Activated CD4-positive, alpha-beta T cell treated with anti-CD3 and anti-CD28 coated beads, Interleukin-2, amount 10 ng/mL, durations not matched to agents 7 days and 5 days (primary cell): Measurements from ENCODE around the gene FAM193A. TPM values are rescaled to one million over a fixed set of nuclear protein-coding genes. Genes with fewer than 3 reads are reported as not detected.
"Not testable (repeated sequence)": the region's sequence is repeated elsewhere in the genome, so short reads cannot be mapped to it uniquely, and the experiment has no call there.

ENCODE experiments used
- CTCF ChIA-PET: fragments of 350-600 bp; sonication (Branson Sonifier 250); formaldehyde crosslinking; loops from one replicate; lab custom pipeline; 2021; ENCODE audit warnings: antibody characterized with exemption; lab: Charles Lee
- POLR2A ChIA-PET: fragments of 350-600 bp; sonication (Branson Sonifier 250); formaldehyde crosslinking; loops from one replicate; lab custom pipeline; 2021; ENCODE audit warnings: antibody characterized with exemption; lab: Charles Lee
- DNase-seq: peaks from one replicate; pipeline ENCODE4 v3.0.0-alpha.2; 2020
- H3K27ac Mint-ChIP-seq: one replicate; pipeline ENCODE4 v1.8.0; 2021; ENCODE audit warnings: mild to moderate bottlenecking, moderate library complexity, mixed read lengths
- H3K27me3 Mint-ChIP-seq: one replicate; pipeline ENCODE4 v1.8.0; 2021; ENCODE audit warnings: mixed read lengths
- H3K36me3 Mint-ChIP-seq: one replicate; pipeline ENCODE4 v1.8.0; 2021; ENCODE audit warnings: low read depth, mixed read lengths
- H3K4me1 Mint-ChIP-seq: one replicate; pipeline ENCODE4 v1.8.0; 2021; ENCODE audit warnings: mixed read lengths
- H3K4me3 Mint-ChIP-seq: one replicate; pipeline ENCODE4 v1.8.0; 2021; ENCODE audit warnings: mild to moderate bottlenecking, moderate library complexity, mixed read lengths
- H3K9me3 Mint-ChIP-seq: one replicate; pipeline ENCODE4 v1.8.0; 2021; ENCODE audit warnings: mixed read lengths
- total RNA-seq, 2 experiments: library from RNA; stranded (reverse); gene quantifications; one replicate each; pipeline ENCODE4 v1.2.3, GENCODE V29; 2021

The FAM193A gene
- total RNA-seq, 2 experiments from 2014 or later = 33.2 to 35.5 TPM

- peaks cover 26% of the 10 kb centered on the region for H3K36me3 Mint-ChIP-seq
- H3K4me1 Mint-ChIP-seq = peaks cover 46% of the 10 kb centered on the region
- POLR2A ChIA-PET = no interaction called here
- no peak overlapping the region for H3K4me3 Mint-ChIP-seq
- no peaks in the 10 kb centered on the region for H3K27me3 Mint-ChIP-seq
- DNase-seq = no peak
- CTCF ChIA-PET = interaction anchor here (1.1 to 1.3 kb wide), 2 partner anchors 11 to 205 kb away, joined by 4 to 5 read pairs; no protein-coding TSS in a partner anchor
- no peak overlapping the region for H3K27ac Mint-ChIP-seq
- H3K9me3 Mint-ChIP-seq = no peaks in the 10 kb centered on the region
These were observed 214.5 kb downstream of the FAM193A start for GRCh38 chr4:2750719-2751605.

GRCh38 chr4:2753436-2753835, 217.0 kb downstream of the FAM193A start:
- Mint-ChIP-seq H3K4me1 (peaks cover 33% of the 10 kb centered on the region), H3K27ac (no peak overlapping the region), H3K4me3 (no peak overlapping the region), H3K27me3 (no peaks in the 10 kb centered on the region), H3K9me3 (no peaks in the 10 kb centered on the region), H3K36me3 (peaks cover 7% of the 10 kb centered on the region)
- DNase-seq = no peak
- CTCF ChIA-PET = no interaction called here
- POLR2A ChIA-PET = no interaction called here

- DNase-seq = no peak
These were observed 218.7 kb downstream of the FAM193A start for GRCh38 chr4:2754848-2755819.

DNA sequence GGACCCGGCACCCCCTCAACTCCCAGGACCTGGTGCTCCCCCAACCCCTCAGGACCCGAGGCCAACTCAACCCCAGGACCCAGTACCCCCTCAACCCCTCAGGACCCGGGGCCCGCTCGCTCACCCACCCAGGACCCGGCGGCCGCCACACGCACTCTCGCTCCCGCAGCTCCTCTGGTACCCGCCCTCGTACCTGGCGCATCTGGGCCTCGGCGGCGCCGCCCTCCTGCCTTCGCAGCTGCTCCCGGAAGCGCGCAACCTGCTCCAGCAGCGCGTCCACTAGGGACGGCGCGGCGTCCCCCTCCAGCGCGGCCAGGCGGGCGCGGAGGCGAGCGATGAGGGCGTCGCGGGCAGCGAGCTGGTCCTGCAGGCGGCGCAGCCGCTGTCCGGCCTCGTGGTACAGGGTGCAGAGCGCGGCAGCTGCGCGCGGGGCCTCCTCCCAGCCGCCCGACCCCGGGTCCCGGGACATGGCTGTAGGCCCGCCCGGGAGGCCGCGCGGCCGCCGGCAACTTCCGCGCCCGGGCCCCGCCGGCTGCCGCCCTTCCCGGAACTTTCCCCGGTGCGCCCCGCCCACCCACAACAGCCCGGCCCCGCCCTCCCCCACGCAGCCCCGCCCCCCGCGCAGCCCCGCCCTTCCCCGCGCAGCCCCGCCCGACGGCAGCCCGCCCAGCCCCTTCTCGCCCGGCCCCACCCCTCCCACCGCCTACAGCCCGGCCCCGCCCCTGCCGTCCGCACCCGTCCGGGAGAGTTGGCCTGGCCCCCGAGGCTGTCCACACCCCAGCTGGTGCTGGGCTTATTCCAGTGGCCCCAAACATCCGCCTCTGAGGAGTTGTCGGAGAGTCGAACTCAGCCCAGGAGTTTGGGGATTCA, 219.6 kb downstream of the FAM193A start, which contains the start of gene TNIP2:
Gene TNIP2 (minus strand): TSS at position 516 of the 870 bp plus-strand sequence. CDS start 47 bp downstream, at position 469.
- ChIA-PET CTCF (interaction anchor here (1.1 to 1.9 kb wide), 4 partner anchors 10 to 198 kb away, joined by 3 to 11 read pairs (median 4); no protein-coding TSS in a partner anchor), POLR2A (interaction anchor here (0.6 to 0.7 kb wide), 2 partner anchors 18 to 30 kb away, joined by 3 to 4 read pairs; no protein-coding TSS in a partner anchor)
- H3K27me3 Mint-ChIP-seq = no peaks in the 10 kb centered on the region
- peak within 1 kb of the TSS; percentile 74 for H3K4me3 Mint-ChIP-seq
- H3K27ac Mint-ChIP-seq = peak within 1 kb of the TSS; percentile 79
- H3K4me1 Mint-ChIP-seq = peaks cover 31% of the 10 kb centered on the region
- peak; percentile 75 for DNase-seq
- no peaks in the 10 kb centered on the region for H3K9me3 Mint-ChIP-seq
- peaks cover 7% of the 10 kb centered on the region for H3K36me3 Mint-ChIP-seq

More at GRCh38 chr4:2754848-2755819, 218.7 kb downstream of the FAM193A start:
- ChIA-PET POLR2A (interaction anchor here (0.6 to 0.7 kb wide), 2 partner anchors 17 to 31 kb away, joined by 3 to 4 read pairs; no protein-coding TSS in a partner anchor), CTCF (interaction anchor here (1.1 to 1.9 kb wide), 2 partner anchors 9 to 58 kb away, joined by 5 to 11 read pairs; no protein-coding TSS in a partner anchor)
- H3K4me3 Mint-ChIP-seq = peak overlapping the region; percentile 74
- peaks cover 7% of the 10 kb centered on the region for H3K36me3 Mint-ChIP-seq
- H3K27me3 Mint-ChIP-seq = no peaks in the 10 kb centered on the region
- H3K27ac Mint-ChIP-seq = peak overlapping the region; percentile 79
- no peaks in the 10 kb centered on the region for H3K9me3 Mint-ChIP-seq
- peaks cover 33% of the 10 kb centered on the region for H3K4me1 Mint-ChIP-seq

DNA sequence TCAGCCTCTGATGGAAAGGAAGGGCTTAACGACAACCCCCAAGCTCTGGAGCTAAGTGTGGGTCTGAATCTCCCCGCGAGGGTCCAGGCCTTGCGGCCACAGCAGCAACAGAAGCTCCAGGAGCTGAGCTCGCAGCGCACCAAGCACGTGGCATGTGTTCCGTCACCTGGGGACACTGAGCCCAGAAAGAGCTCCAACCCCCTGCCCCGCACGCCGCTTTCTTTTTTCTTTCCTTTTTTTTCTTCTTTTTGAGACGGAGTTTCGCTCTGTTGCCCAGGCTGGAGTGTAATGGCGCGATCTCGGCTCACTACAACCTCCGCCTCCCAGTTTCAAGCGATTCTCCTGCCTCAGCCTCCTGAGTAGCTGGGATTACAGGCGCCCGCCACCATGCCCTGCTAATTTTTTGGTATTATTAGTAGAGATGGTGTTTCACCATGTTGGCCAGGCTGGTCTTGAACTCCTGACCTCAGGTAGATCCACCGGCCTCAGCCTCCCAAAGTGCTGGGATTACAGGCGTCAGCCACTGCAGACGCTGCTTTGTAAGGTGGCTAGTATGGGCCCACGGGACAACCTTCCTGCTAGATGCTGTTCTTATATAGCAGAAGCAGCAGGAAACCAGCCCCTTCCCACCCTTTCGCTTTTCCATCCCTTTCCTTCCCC, 220.4 kb downstream of the FAM193A start:
- peaks cover 31% of the 10 kb centered on the region for H3K4me1 Mint-ChIP-seq
- ChIA-PET POLR2A (no interaction called here), CTCF (interaction anchor here (1.1 to 1.9 kb wide), 4 partner anchors 10 to 197 kb away, joined by 3 to 11 read pairs (median 4); no protein-coding TSS in a partner anchor)
- H3K9me3 Mint-ChIP-seq = no peaks in the 10 kb centered on the region
- no peak for DNase-seq
- H3K27ac Mint-ChIP-seq = peak overlapping the region; percentile 72
- H3K36me3 Mint-ChIP-seq = peaks cover 7% of the 10 kb centered on the region
- peak overlapping the region; percentile 72 for H3K4me3 Mint-ChIP-seq
- H3K27me3 Mint-ChIP-seq = no peaks in the 10 kb centered on the region

GRCh38 chr4:2757426-2757825, 221.0 kb downstream of the FAM193A start:
- ChIA-PET POLR2A (no interaction called here), CTCF (interaction anchor here (1.6 kb wide), 1 partner anchor 178 kb away, joined by 3 read pairs; no protein-coding TSS in a partner anchor)
- Mint-ChIP-seq H3K9me3 (no peaks in the 10 kb centered on the region), H3K27me3 (no peaks in the 10 kb centered on the region), H3K27ac (no peak overlapping the region), H3K36me3 (peaks cover 6% of the 10 kb centered on the region), H3K4me3 (peak overlapping the region; percentile 53), H3K4me1 (peaks cover 31% of the 10 kb centered on the region)
- no peak for DNase-seq

GRCh38 chr4:2761035-2761923, 224.8 kb downstream of the FAM193A start:
- no peak overlapping the region for H3K4me3 Mint-ChIP-seq
- CTCF ChIA-PET = interaction anchor here (0.8 to 1.5 kb wide), 4 partner anchors 15 to 201 kb away, joined by 3 to 5 read pairs (median 3); no protein-coding TSS in a partner anchor
- POLR2A ChIA-PET = no interaction called here
- no peaks in the 10 kb centered on the region for H3K36me3 Mint-ChIP-seq
- H3K9me3 Mint-ChIP-seq = no peaks in the 10 kb centered on the region
- DNase-seq = no peak
- peaks cover 21% of the 10 kb centered on the region for H3K4me1 Mint-ChIP-seq
- H3K27me3 Mint-ChIP-seq = no peaks in the 10 kb centered on the region
- no peak overlapping the region for H3K27ac Mint-ChIP-seq

GRCh38 chr4:2762048-2762447, 225.6 kb downstream of the FAM193A start:
- ChIA-PET POLR2A (no interaction called here), CTCF (interaction anchor here (0.9 to 1.3 kb wide), 5 partner anchors 10 to 202 kb away, joined by 3 to 4 read pairs (median 3); partner anchors contain the start of gene GRK4)
- no peak for DNase-seq
- no peaks in the 10 kb centered on the region for H3K27me3 Mint-ChIP-seq
- H3K4me1 Mint-ChIP-seq = peaks cover 16% of the 10 kb centered on the region
- H3K36me3 Mint-ChIP-seq = no peaks in the 10 kb centered on the region
- no peaks in the 10 kb centered on the region for H3K9me3 Mint-ChIP-seq
- H3K4me3 Mint-ChIP-seq = no peak overlapping the region
- no peak overlapping the region for H3K27ac Mint-ChIP-seq

GRCh38 chr4:2762486-2763370, 226.3 kb downstream of the FAM193A start:
- DNase-seq, POLR2A ChIA-PET, H3K27ac Mint-ChIP-seq, H3K36me3 Mint-ChIP-seq, H3K27me3 Mint-ChIP-seq, H3K9me3 Mint-ChIP-seq: not testable (repeated sequence)
- CTCF ChIA-PET = interaction anchor here (0.6 to 2.6 kb wide), 23 partner anchors 11 to 344 kb away, joined by 3 to 16 read pairs (median 4); partner anchors contain the start of genes CFAP99, GRK4 and NOP14
- peaks cover 14% of the 10 kb centered on the region for H3K4me1 Mint-ChIP-seq
- peak overlapping the region; percentile 13 for H3K4me3 Mint-ChIP-seq
